ENCODE results near the gene OSBPL3. TPM values are rescaled to one million over a fixed set of nuclear protein-coding genes. Genes with fewer than 3 reads are reported as not detected.

Gene OSBPL3
- total RNA-seq, 8 experiments from 2014 or later = 1.8 to 139 (median 7.5) TPM

GRCh38 chr7:24889611-24890010, 90.4 kb downstream of the OSBPL3 start:
- in situ Hi-C loops (cut with MboI; ENCODE audit: low pct_unique_long_range_greater_than_20kb in 2 of 9, low sequenced_read_pairs in 9 of 9, unreplicated experiment in 9 of 9) = no loop called here
- Histone ChIP-seq H3K4me3 (no peak overlapping the region), H3K4me1 (replicated peaks in 1 of 2) (peaks cover 4 to 10% of the 10 kb centered on the region in 2 donors), H3K27ac (no peak overlapping the region)
- 80 to 100% (median 84%) methylated on average over 1 of the region's 1 CpG; no CpG with 5 or more reads in 6 of the 10 experiments for WGBS, 10 experiments
- peak in 1 of 8 experiments; percentile 24 for ATAC-seq (replicated peaks in 6 of 8)

- in situ Hi-C loops (cut with MboI; ENCODE audit: low pct_unique_long_range_greater_than_20kb in 2 of 9, low sequenced_read_pairs in 9 of 9, unreplicated experiment in 9 of 9) = no loop called here
- no peak overlapping the region for H3K4me3 ChIP-seq
- ATAC-seq (replicated peaks in 6 of 8) = no peak
- H3K4me1 ChIP-seq (replicated peaks in 1 of 2) = peaks cover 4 to 8% of the 10 kb centered on the region in 2 donors
- H3K27ac ChIP-seq = no peak overlapping the region
Measured at GRCh38 chr7:24888653-24889052, 91.3 kb downstream of the OSBPL3 start.

- no peak overlapping the region for H3K4me3 ChIP-seq
- 70 to 100% (median 100%) methylated on average over 1 of the region's 1 CpG; no CpG with 5 or more reads in 3 of the 10 experiments for WGBS, 10 experiments
- ATAC-seq (replicated peaks in 6 of 8) = no peak
- H3K27ac ChIP-seq = no peak overlapping the region
- H3K4me1 ChIP-seq (replicated peaks in 1 of 2) = peaks cover 0 to 8% of the 10 kb centered on the region in 2 donors
- in situ Hi-C loops (cut with MboI; ENCODE audit: low pct_unique_long_range_greater_than_20kb in 2 of 9, low sequenced_read_pairs in 9 of 9, unreplicated experiment in 9 of 9) = no loop called here
Measured at GRCh38 chr7:24885716-24886115, 94.3 kb downstream of the OSBPL3 start.

- WGBS, 10 experiments = 67 to 100% (median 100%) methylated on average over 1 to 2 of the region's 2 CpGs; no CpG with 5 or more reads in 4 of the 10 experiments
- Histone ChIP-seq H3K4me1 (replicated peaks in 1 of 2) (peaks cover 0 to 8% of the 10 kb centered on the region in 2 donors), H3K27ac (no peak overlapping the region), H3K4me3 (no peak overlapping the region)
- in situ Hi-C loops (cut with MboI; ENCODE audit: low pct_unique_long_range_greater_than_20kb in 2 of 9, low sequenced_read_pairs in 9 of 9, unreplicated experiment in 9 of 9) = no loop called here
- ATAC-seq (replicated peaks in 6 of 8) = peak in 3 of 8 experiments; percentile 15 to 60 (median 42)
Measured at GRCh38 chr7:24885305-24885704, 94.7 kb downstream of the OSBPL3 start.

GRCh38 chr7:24884401-24884800, 95.6 kb downstream of the OSBPL3 start:
- in situ Hi-C loops (cut with MboI; ENCODE audit: low pct_unique_long_range_greater_than_20kb in 2 of 9, low sequenced_read_pairs in 9 of 9, unreplicated experiment in 9 of 9) = no loop called here
- peak in 3 of 8 experiments; percentile 40 to 91 (median 62) for ATAC-seq (replicated peaks in 6 of 8)
- WGBS, 10 experiments = 56 to 100% (median 76%) methylated on average over 1 to 5 of the region's 6 CpGs; no CpG with 5 or more reads in 2 of the 10 experiments
- Histone ChIP-seq H3K4me3 (no peak overlapping the region), H3K27ac (no peak overlapping the region), H3K4me1 (replicated peaks in 1 of 2) (peaks cover 0 to 8% of the 10 kb centered on the region in 2 donors)

- 14 to 100% (median 94%) methylated on average over 1 of the region's 1 CpG; no CpG with 5 or more reads in 2 of the 10 experiments for WGBS, 10 experiments
- no peak for ATAC-seq (replicated peaks in 6 of 8)
- in situ Hi-C loops (cut with MboI; ENCODE audit: low pct_unique_long_range_greater_than_20kb in 2 of 9, low sequenced_read_pairs in 9 of 9, unreplicated experiment in 9 of 9) = no loop called here
- H3K4me3 ChIP-seq = no peak overlapping the region
- H3K4me1 ChIP-seq (replicated peaks in 1 of 2) = peaks cover 5 to 12% of the 10 kb centered on the region in 2 donors
- no peak overlapping the region for H3K27ac ChIP-seq
Measured at GRCh38 chr7:24883622-24884013, 96.4 kb downstream of the OSBPL3 start.

GRCh38 chr7:24882989-24883621, 96.9 kb downstream of the OSBPL3 start:
- in situ Hi-C loops (cut with MboI; ENCODE audit: low pct_unique_long_range_greater_than_20kb in 2 of 9, low sequenced_read_pairs in 9 of 9, unreplicated experiment in 9 of 9) = no loop called here
- 0 to 92% (median 60%) methylated on average over 1 to 2 of the region's 3 CpGs; no CpG with 5 or more reads in 1 of the 10 experiments for WGBS, 10 experiments
- Histone ChIP-seq H3K27ac (no peak overlapping the region), H3K4me3 (no peak overlapping the region), H3K4me1 (replicated peaks in 1 of 2) (peaks cover 10 to 16% of the 10 kb centered on the region in 2 donors)
- ATAC-seq (replicated peaks in 6 of 8) = peak in 7 of 8 experiments; percentile 15 to 49 (median 41)

GRCh38 chr7:24881623-24882022, 98.4 kb downstream of the OSBPL3 start:
- no peak overlapping the region for H3K4me3 ChIP-seq
- in situ Hi-C loops (cut with MboI; ENCODE audit: low pct_unique_long_range_greater_than_20kb in 2 of 9, low sequenced_read_pairs in 9 of 9, unreplicated experiment in 9 of 9) = no loop called here
- no peak overlapping the region for H3K27ac ChIP-seq
- no peak for ATAC-seq (replicated peaks in 6 of 8)
- WGBS, 10 experiments = 50 to 100% (median 87%) methylated on average over 1 to 4 of the region's 4 CpGs; no CpG with 5 or more reads in 2 of the 10 experiments
- H3K4me1 ChIP-seq (replicated peaks in 1 of 2) = peaks cover 17 to 22% of the 10 kb centered on the region in 2 donors

- Histone ChIP-seq H3K27ac (no peak overlapping the region), H3K4me3 (no peak overlapping the region), H3K4me1 (replicated peaks in 1 of 2) (peaks cover 17 to 22% of the 10 kb centered on the region in 2 donors)
- in situ Hi-C loops (cut with MboI; ENCODE audit: low pct_unique_long_range_greater_than_20kb in 2 of 9, low sequenced_read_pairs in 9 of 9, unreplicated experiment in 9 of 9) = no loop called here
- peak in 1 of 8 experiments; percentile 38 for ATAC-seq (replicated peaks in 6 of 8)
Measured at GRCh38 chr7:24880886-24881285, 99.1 kb downstream of the OSBPL3 start.

- in situ Hi-C loops (cut with MboI; ENCODE audit: low pct_unique_long_range_greater_than_20kb in 2 of 9, low sequenced_read_pairs in 9 of 9, unreplicated experiment in 9 of 9) = no loop called here
- Histone ChIP-seq H3K27ac (no peak overlapping the region), H3K4me3 (no peak overlapping the region), H3K4me1 (replicated peaks in 1 of 2) (peaks cover 17 to 21% of the 10 kb centered on the region in 2 donors)
- WGBS, 10 experiments = 80 to 100% (median 91%) methylated on average over 1 to 2 of the region's 2 CpGs; no CpG with 5 or more reads in 6 of the 10 experiments
- no peak for ATAC-seq (replicated peaks in 6 of 8)
Measured at GRCh38 chr7:24879291-24879690, 100.7 kb downstream of the OSBPL3 start.

GRCh38 chr7:24877790-24878311, 102.1 kb downstream of the OSBPL3 start:
- peak; percentile 75 to 95 (median 92) for ATAC-seq (replicated peaks in 6 of 8)
- in situ Hi-C loops (cut with MboI; ENCODE audit: low pct_unique_long_range_greater_than_20kb in 2 of 9, low sequenced_read_pairs in 9 of 9, unreplicated experiment in 9 of 9) = no loop called here
- no peak overlapping the region for H3K4me3 ChIP-seq
- H3K27ac ChIP-seq = no peak overlapping the region
- 0 to 24% (median 2%) methylated on average over 1 to 4 of the region's 4 CpGs; no CpG with 5 or more reads in 2 of the 10 experiments for WGBS, 10 experiments
- peaks cover 14 to 17% of the 10 kb centered on the region in 2 donors for H3K4me1 ChIP-seq (replicated peaks in 1 of 2)

- Histone ChIP-seq H3K27ac (no peak overlapping the region), H3K4me3 (no peak overlapping the region), H3K4me1 (replicated peaks in 1 of 2) (peaks cover 14 to 17% of the 10 kb centered on the region in 2 donors)
- in situ Hi-C loops (cut with MboI; ENCODE audit: low pct_unique_long_range_greater_than_20kb in 2 of 9, low sequenced_read_pairs in 9 of 9, unreplicated experiment in 9 of 9) = no loop called here
- ATAC-seq (replicated peaks in 6 of 8) = no peak
- WGBS, 10 experiments = 55 to 100% (median 91%) methylated on average over 1 to 6 of the region's 6 CpGs; no CpG with 5 or more reads in 2 of the 10 experiments
Measured at GRCh38 chr7:24874791-24875190, 105.2 kb downstream of the OSBPL3 start.

GRCh38 chr7:24873944-24874343, 106.0 kb downstream of the OSBPL3 start:
- Histone ChIP-seq H3K27ac (no peak overlapping the region), H3K4me3 (no peak overlapping the region), H3K4me1 (replicated peaks in 1 of 2) (peaks cover 13 to 16% of the 10 kb centered on the region in 2 donors)
- no peak for ATAC-seq (replicated peaks in 6 of 8)
- whole genome bisulfite sequencing, 10 experiments = 0 to 100% (median 52%) methylated on average over 1 to 4 of the region's 4 CpGs
- in situ Hi-C loops (cut with MboI; ENCODE audit: low pct_unique_long_range_greater_than_20kb in 2 of 9, low sequenced_read_pairs in 9 of 9, unreplicated experiment in 9 of 9) = no loop called here

GRCh38 chr7:24871770-24872169, 108.2 kb downstream of the OSBPL3 start:
- no peak for ATAC-seq (replicated peaks in 6 of 8)
- Histone ChIP-seq H3K4me3 (no peak overlapping the region), H3K27ac (no peak overlapping the region), H3K4me1 (replicated peaks in 1 of 2) (no peaks in the 10 kb centered on the region)
- in situ Hi-C loops (cut with MboI; ENCODE audit: low pct_unique_long_range_greater_than_20kb in 2 of 9, low sequenced_read_pairs in 9 of 9, unreplicated experiment in 9 of 9) = no loop called here
